CD4-positive, alpha-beta T cell (primary cell): ENCODE data around the gene ANXA6. TPM values are rescaled to one million over a fixed set of nuclear protein-coding genes. Genes with fewer than 3 reads are reported as not detected.

ENCODE experiments used
- ATAC-seq: fragments of 200-7000 bp; cut with Tn5 transposase; one replicate; pipeline ENCODE4 v1.10.0; 2022; ENCODE audit warnings: mild to moderate bottlenecking; ENCODE audit not compliant: poor library complexity
- CTCF ChIA-PET: fragments of 350-600 bp; sonication (Branson Sonifier 250); formaldehyde crosslinking; loops from one replicate; lab custom pipeline; 2021; ENCODE audit warnings: antibody characterized with exemption, inconsistent platforms; lab: Charles Lee
- POLR2A ChIA-PET: fragments of 350-600 bp; sonication (Branson Sonifier 250); formaldehyde crosslinking; loops from one replicate; lab custom pipeline; 2021; ENCODE audit warnings: antibody characterized with exemption, inconsistent platforms; lab: Charles Lee
- DNase-seq, 14 experiments: peaks; one replicate each; pipeline ENCODE4 v3.0.0-alpha.2; 2013 to 2020; ENCODE audit warnings: mixed read lengths in 2 of 14
- H3K27ac ChIP-seq, 2 donors: one replicate each; pipeline versions ENCODE4 v1.5.1 to v1.7.0; 2013; ENCODE audit warnings: low read length in 2 of 2, low read depth in 1 of 2, mild to moderate bottlenecking in 1 of 2
- H3K27me3 ChIP-seq, 2 experiments: 1 replicate in 1 of 2; 2 replicates in 1 of 2; pipeline versions ENCODE4 v1.6.1 to v1.7.0; 2013; ENCODE audit warnings: low read length in 2 of 2, control low read depth in 1 of 2, mild to moderate bottlenecking in 1 of 2, moderate library complexity in 1 of 2; ENCODE audit not compliant: insufficient read depth in 2 of 2, control insufficient read depth in 1 of 2
- H3K36me3 ChIP-seq: one replicate; pipeline ENCODE4 v1.6.1; 2013; ENCODE audit warnings: low read length, control low read depth; ENCODE audit not compliant: insufficient read depth
- H3K4me1 ChIP-seq: one replicate; pipeline ENCODE4 v1.6.1; 2013; ENCODE audit warnings: low read length, control low read depth; ENCODE audit not compliant: insufficient read depth
- H3K4me3 ChIP-seq: one replicate; pipeline ENCODE4 v1.5.1; 2013; ENCODE audit warnings: mild to moderate bottlenecking, low read length, moderate library complexity
- H3K9me3 ChIP-seq, 2 experiments: 1 replicate in 1 of 2; 2 replicates in 1 of 2; pipeline versions ENCODE4 v1.6.1 to v1.7.0; 2013; ENCODE audit warnings: low read length in 2 of 2, mild to moderate bottlenecking in 2 of 2, control low read depth in 1 of 2, moderate library complexity in 1 of 2; ENCODE audit not compliant: control insufficient read depth in 1 of 2, insufficient read depth in 1 of 2
- H3K27ac Mint-ChIP-seq: one replicate; pipeline ENCODE4 v1.8.0; 2020; ENCODE audit warnings: mixed read lengths
- H3K27me3 Mint-ChIP-seq: one replicate; pipeline ENCODE4 v1.8.0; 2021; ENCODE audit warnings: mixed read lengths
- H3K36me3 Mint-ChIP-seq: one replicate; pipeline ENCODE4 v1.8.0; 2021; ENCODE audit warnings: low read depth, mixed read lengths
- H3K4me1 Mint-ChIP-seq: one replicate; pipeline ENCODE4 v1.8.0; 2021; ENCODE audit warnings: low read depth, mixed read lengths
- H3K4me3 Mint-ChIP-seq: one replicate; pipeline ENCODE4 v1.8.0; 2020; ENCODE audit warnings: mild to moderate bottlenecking, mixed read lengths
- H3K9me3 Mint-ChIP-seq: one replicate; pipeline ENCODE4 v1.8.0; 2020; ENCODE audit warnings: mixed read lengths
- intact Hi-C, 2 experiments: fragments of 100-400 bp; cut with DNase I in 1 of 2; cut with micrococcal nuclease in 1 of 2; formaldehyde crosslinking; loops; one replicate each; pipeline versions ENCODE4 v1.15.1 to v1.9.0; 2023 to 2025; cut with DNase I, micrococcal nuclease
- total RNA-seq, 174 experiments: library from RNA in 2 of 174; stranded (reverse) in 2 of 174; gene quantifications; one replicate each; pipeline ENCODE4 v1.2.3 and lab custom pipeline; 2021 to 2026
- TF ChIP-seq, protein P1 (sequence below): fragments of 200-600 bp; IDR thresholded peaks from one replicate; pipeline ENCODE4 v1.8.0; 2022; ENCODE audit warnings: antibody characterized with exemption, mild to moderate bottlenecking

ANXA6 gene
- total RNA-seq, 2 experiments from 2014 or later: 108 to 130 TPM

DNA sequence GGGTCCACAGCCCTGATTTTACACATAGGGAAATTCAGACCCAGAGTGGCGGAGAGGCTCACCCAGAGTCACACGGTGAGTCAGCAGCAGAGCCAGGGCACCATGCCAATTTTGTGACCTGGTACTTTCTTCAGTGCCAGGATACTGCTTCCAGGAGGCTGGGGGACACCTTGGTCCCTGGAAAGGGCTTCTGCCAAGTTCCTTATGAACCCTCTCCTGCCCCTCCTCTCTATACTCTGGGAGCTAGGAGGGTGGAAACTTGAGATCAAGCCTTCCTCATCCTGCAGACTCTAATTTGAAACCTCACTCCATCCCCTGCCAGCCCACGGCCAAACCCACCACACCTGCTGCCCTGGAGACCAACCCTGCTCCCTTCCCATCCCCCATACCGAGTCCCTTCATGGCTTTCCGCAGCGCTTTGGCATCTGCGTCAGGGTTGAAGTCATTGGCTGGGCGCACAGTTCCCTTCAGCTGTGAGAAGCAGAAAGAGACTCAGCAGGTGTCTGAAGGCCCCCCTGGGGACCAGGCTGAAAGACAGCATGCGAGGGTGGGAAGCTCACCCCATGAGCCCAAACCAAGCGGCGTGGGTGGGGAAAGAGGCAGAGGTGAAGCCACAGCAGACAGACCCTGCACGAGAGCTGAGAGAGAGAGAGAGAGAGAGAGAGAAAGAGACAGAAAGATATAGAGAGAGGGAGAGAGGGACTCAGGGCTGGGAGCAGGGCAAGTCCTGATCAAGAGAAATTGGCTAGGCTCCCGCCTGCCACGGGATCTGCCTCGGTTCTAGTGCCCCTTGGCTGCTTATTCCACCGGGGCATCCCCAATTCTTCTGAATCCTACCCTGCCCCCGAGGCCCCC is 33.5 kb downstream of the ANXA6 start:
- peaks cover 42% of the 10 kb centered on the region for H3K4me1 ChIP-seq
- no peaks in the 10 kb centered on the region for H3K9me3 Mint-ChIP-seq
- ChIA-PET CTCF (interaction anchor here (2.1 to 5.1 kb wide), 2 partner anchors 42 to 73 kb away, joined by 8 to 151 read pairs; no protein-coding TSS in a partner anchor), POLR2A (interaction anchor here (0.9 to 5.5 kb wide), 4 partner anchors 13 to 41 kb away, joined by 4 to 97 read pairs (median 9); partner anchors contain the start of gene ANXA6)
- H3K27ac Mint-ChIP-seq: peak overlapping the region; percentile 91
- TF ChIP-seq, protein P1, sequence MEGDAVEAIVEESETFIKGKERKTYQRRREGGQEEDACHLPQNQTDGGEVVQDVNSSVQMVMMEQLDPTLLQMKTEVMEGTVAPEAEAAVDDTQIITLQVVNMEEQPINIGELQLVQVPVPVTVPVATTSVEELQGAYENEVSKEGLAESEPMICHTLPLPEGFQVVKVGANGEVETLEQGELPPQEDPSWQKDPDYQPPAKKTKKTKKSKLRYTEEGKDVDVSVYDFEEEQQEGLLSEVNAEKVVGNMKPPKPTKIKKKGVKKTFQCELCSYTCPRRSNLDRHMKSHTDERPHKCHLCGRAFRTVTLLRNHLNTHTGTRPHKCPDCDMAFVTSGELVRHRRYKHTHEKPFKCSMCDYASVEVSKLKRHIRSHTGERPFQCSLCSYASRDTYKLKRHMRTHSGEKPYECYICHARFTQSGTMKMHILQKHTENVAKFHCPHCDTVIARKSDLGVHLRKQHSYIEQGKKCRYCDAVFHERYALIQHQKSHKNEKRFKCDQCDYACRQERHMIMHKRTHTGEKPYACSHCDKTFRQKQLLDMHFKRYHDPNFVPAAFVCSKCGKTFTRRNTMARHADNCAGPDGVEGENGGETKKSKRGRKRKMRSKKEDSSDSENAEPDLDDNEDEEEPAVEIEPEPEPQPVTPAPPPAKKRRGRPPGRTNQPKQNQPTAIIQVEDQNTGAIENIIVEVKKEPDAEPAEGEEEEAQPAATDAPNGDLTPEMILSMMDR: no peak
- H3K4me1 Mint-ChIP-seq: peaks cover 55% of the 10 kb centered on the region
- no peaks in the 10 kb centered on the region for H3K9me3 ChIP-seq
- no peaks in the 10 kb centered on the region for H3K27me3 Mint-ChIP-seq
- ATAC-seq (peak; percentile 64), DNase-seq (peak in 6 of 14 experiments; percentile 19 to 49 (median 37))
- H3K4me3 Mint-ChIP-seq: peak overlapping the region; percentile 59
- no peaks in the 10 kb centered on the region for H3K27me3 ChIP-seq
- peaks cover 99% of the 10 kb centered on the region for H3K36me3 Mint-ChIP-seq
- H3K36me3 ChIP-seq: peaks cover 98% of the 10 kb centered on the region
- H3K27ac ChIP-seq: peak overlapping the region; percentile 32 to 55
- intact Hi-C loops: no loop called here
- no peak overlapping the region for H3K4me3 ChIP-seq

- Histone ChIP-seq H3K27me3 (no peaks in the 10 kb centered on the region), H3K4me1 (peaks cover 37% of the 10 kb centered on the region), H3K27ac (peak overlapping the region; percentile 32 to 55), H3K4me3 (no peak overlapping the region), H3K9me3 (no peaks in the 10 kb centered on the region), H3K36me3 (peaks cover 98% of the 10 kb centered on the region)
- no peak for ATAC-seq
- ChIA-PET CTCF (interaction anchor here (0.7 to 5.1 kb wide), 2 partner anchors 42 to 44 kb away, joined by 3 to 151 read pairs; no protein-coding TSS in a partner anchor), POLR2A (no interaction called here)
- DNase-seq: no peak
- no peak overlapping the region for H3K4me3 Mint-ChIP-seq
- H3K9me3 Mint-ChIP-seq: no peaks in the 10 kb centered on the region
- TF ChIP-seq, protein P1: no peak
- H3K27ac Mint-ChIP-seq: peak overlapping the region; percentile 54
- H3K36me3 Mint-ChIP-seq: peaks cover 99% of the 10 kb centered on the region
- H3K4me1 Mint-ChIP-seq: peaks cover 45% of the 10 kb centered on the region
- H3K27me3 Mint-ChIP-seq: no peaks in the 10 kb centered on the region
- intact Hi-C loops: no loop called here
Measured at GRCh38 chr5:151122828-151123227, 34.8 kb downstream of the ANXA6 start.

DNA sequence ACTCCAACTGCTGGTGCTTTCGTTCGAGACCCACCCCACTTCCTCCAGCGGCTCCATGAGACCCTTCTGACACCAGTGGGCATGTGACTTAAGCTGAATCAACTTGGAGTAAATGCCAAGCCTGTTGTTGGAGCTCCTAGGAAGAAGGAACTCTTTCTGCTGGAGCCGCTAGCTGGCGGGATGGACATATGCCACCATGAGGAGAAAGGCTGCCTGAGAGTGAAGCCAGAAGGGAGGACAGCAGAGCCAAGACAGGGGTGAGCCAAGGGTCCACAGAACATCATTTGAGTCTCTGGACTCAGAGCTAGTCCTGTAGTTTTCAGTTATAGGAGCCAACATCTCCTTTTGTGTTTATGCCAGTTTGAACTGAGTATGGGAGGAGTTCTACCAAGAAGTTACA is 35.9 kb downstream of the ANXA6 start:
- Histone ChIP-seq H3K9me3 (no peaks in the 10 kb centered on the region), H3K36me3 (peaks cover 100% of the 10 kb centered on the region), H3K4me1 (peaks cover 33% of the 10 kb centered on the region), H3K4me3 (no peak overlapping the region), H3K27me3 (no peaks in the 10 kb centered on the region), H3K27ac (no peak overlapping the region)
- ChIA-PET POLR2A (interaction anchor here (0.6 to 1.1 kb wide), 2 partner anchors 44 to 102 kb away, joined by 3 read pairs; no protein-coding TSS in a partner anchor), CTCF (interaction anchor here (1.6 kb wide), 1 partner anchor 70 kb away, joined by 4 read pairs; no protein-coding TSS in a partner anchor)
- Mint-ChIP-seq H3K4me3 (no peak overlapping the region), H3K9me3 (no peaks in the 10 kb centered on the region), H3K27ac (peak overlapping the region; percentile 76), H3K36me3 (peaks cover 100% of the 10 kb centered on the region), H3K27me3 (no peaks in the 10 kb centered on the region), H3K4me1 (peaks cover 34% of the 10 kb centered on the region)
- DNase-seq (no peak), ATAC-seq (no peak)
- TF ChIP-seq, protein P1: no peak
- intact Hi-C loops: no loop called here
